Amniotic stem cell (primary cell): ENCODE results near the gene ZNF555.
"Not testable (repeated sequence)": the region's sequence is repeated elsewhere in the genome, so short reads cannot be mapped to it uniquely, and the experiment has no call there.

ENCODE experiments used
- DNase-seq: peaks from one replicate; lab custom pipeline; 2025; lab: John Stamatoyannopoulos, UW

ZNF555 gene

GRCh38 chr19:2840794-2841791 is at the start of gene ZNF555:
ZNF555 (plus strand) TSS chr19:2841475; CDS start chr19:2841573, 98 bp downstream.
- DNase-seq, result peak; percentile 99

GRCh38 chr19:2791876-2792275 is 49.4 kb upstream of the ZNF555 start:
- DNase-seq, result no peak

- not testable (repeated sequence) for DNase-seq
Measured at GRCh38 chr19:2792666-2793065, 48.6 kb upstream of the ZNF555 start.

- no peak for DNase-seq
Measured at GRCh38 chr19:2793126-2793525, 48.1 kb upstream of the ZNF555 start.

GRCh38 chr19:2793577-2793976 is 47.7 kb upstream of the ZNF555 start:
- DNase-seq, result no peak

GRCh38 chr19:2795827-2796658 is 45.2 kb upstream of the ZNF555 start:
- no peak for DNase-seq

GRCh38 chr19:2796659-2797266 is 44.5 kb upstream of the ZNF555 start:
- DNase-seq, result no peak

- DNase-seq, result no peak
Measured at GRCh38 chr19:2797280-2797679, 44.0 kb upstream of the ZNF555 start.

- DNase-seq, result no peak
Measured at GRCh38 chr19:2798158-2798685, 43.1 kb upstream of the ZNF555 start.

- no peak for DNase-seq
Measured at GRCh38 chr19:2798733-2799132, 42.5 kb upstream of the ZNF555 start.

GRCh38 chr19:2799273-2800020 is 41.8 kb upstream of the ZNF555 start:
- DNase-seq, result no peak

- DNase-seq, result no peak
Measured at GRCh38 chr19:2800506-2800905, 40.8 kb upstream of the ZNF555 start.

- DNase-seq, result no peak
Measured at GRCh38 chr19:2802826-2803225, 38.4 kb upstream of the ZNF555 start.

GRCh38 chr19:2803486-2804155 is 37.7 kb upstream of the ZNF555 start:
- DNase-seq, result no peak

GRCh38 chr19:2804156-2805004 is 36.9 kb upstream of the ZNF555 start:
- DNase-seq, result no peak

GRCh38 chr19:2805261-2805900 is 35.9 kb upstream of the ZNF555 start:
- no peak for DNase-seq

- DNase-seq, result no peak
Measured at GRCh38 chr19:2805991-2806649, 35.2 kb upstream of the ZNF555 start.

- DNase-seq, result no peak
Measured at GRCh38 chr19:2806736-2807378, 34.4 kb upstream of the ZNF555 start.
